Adrenal gland (tissue), 5 donors: ENCODE measurements around the gene MBNL1.

Source experiments
- POLR2A ChIP-seq, 2 donors: fragments of 450-650 bp; IDR thresholded peaks; one replicate each; pipeline ENCODE4 v1.6.1; 2017; ENCODE audit warnings: antibody characterized with exemption in 2 of 2, mild to moderate bottlenecking in 2 of 2, moderate library complexity in 1 of 2
- TF ChIP-seq, protein P1 (sequence below), 6 experiments: fragments of 450-650 bp in 4 of 6; fragments of 200-600 bp in 2 of 6; sonication (generic) in 1 of 6; IDR thresholded peaks; 1 replicate in 5 of 6; 2 replicates in 1 of 6; pipeline versions ENCODE4 v1.5.1 to v1.8.0; 2016 to 2021; ENCODE audit warnings: antibody characterized with exemption in 6 of 6, mild to moderate bottlenecking in 2 of 6, moderate library complexity in 1 of 6
- donor health status: DM: no; HTN: no; CAD: no.

DNA sequence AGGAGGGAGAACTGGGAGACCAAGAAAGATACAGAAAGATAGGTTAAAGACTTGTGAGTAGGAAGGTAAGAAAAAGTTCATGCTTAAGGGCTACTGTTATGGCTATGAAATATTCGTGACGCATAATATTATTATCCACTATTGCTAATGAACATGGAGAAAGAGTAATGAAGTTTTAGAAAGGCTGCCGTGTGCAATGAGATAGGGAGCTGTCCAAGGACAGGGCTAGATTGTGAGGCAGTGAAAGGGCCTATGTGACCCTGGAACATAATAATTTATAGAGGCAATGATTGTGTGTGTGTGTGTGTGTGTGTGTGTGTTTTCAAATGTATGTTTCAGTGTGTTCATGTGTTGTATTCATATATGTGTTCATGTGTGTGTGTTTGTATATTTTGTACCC is 27.7 kb downstream of the MBNL1 start:
- TF ChIP-seq, protein P1, sequence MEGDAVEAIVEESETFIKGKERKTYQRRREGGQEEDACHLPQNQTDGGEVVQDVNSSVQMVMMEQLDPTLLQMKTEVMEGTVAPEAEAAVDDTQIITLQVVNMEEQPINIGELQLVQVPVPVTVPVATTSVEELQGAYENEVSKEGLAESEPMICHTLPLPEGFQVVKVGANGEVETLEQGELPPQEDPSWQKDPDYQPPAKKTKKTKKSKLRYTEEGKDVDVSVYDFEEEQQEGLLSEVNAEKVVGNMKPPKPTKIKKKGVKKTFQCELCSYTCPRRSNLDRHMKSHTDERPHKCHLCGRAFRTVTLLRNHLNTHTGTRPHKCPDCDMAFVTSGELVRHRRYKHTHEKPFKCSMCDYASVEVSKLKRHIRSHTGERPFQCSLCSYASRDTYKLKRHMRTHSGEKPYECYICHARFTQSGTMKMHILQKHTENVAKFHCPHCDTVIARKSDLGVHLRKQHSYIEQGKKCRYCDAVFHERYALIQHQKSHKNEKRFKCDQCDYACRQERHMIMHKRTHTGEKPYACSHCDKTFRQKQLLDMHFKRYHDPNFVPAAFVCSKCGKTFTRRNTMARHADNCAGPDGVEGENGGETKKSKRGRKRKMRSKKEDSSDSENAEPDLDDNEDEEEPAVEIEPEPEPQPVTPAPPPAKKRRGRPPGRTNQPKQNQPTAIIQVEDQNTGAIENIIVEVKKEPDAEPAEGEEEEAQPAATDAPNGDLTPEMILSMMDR (IDR thresholded peaks at IDR 0.05), result no peak
- TF ChIP-seq POLR2A (IDR thresholded peaks at IDR 0.05), result no peak
